GM19328 (cell line): Measurements from ENCODE around the gene CYP27A1.
"Not testable (repeated sequence)": the region's sequence is repeated elsewhere in the genome, so short reads cannot be mapped to it uniquely, and the experiment has no call there.

Experiments
- ATAC-seq: cut with Tn5 transposase; IDR thresholded peaks from one replicate; pipeline ENCODE4 v1.9.1; 2021; ENCODE audit warnings: mild to moderate bottlenecking, moderate library complexity; ENCODE audit not compliant: unreplicated experiment

Gene CYP27A1

DNA sequence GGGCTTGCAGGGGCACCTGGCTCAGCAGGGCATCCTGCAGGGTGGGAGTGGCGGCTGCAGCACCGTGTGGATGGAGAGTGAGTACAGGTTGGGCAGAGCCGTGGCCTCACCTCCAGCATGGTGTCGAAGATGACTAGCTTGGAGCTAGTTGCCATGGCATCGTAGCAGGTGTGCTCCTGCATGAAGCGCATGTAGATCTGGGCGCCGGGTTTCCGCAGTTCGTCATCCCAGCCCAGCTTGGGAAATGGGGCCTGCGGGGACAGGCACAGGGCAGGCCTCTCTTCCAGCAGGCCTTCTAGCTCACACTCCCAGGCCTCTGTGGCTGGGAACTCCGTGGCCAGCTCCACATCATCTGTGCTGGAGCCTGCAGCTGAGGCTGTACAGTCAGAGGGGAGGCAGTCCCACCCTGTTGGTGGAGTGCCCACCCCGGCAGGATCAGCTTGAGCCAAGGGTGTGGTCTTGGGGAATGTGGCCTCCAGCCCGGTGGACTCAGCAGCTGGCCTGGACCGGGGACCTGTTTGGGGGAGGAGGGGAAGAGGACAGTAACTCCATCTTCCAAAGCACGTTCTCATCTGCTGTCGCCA is 48.0 kb downstream of the CYP27A1 start:
- ATAC-seq, result no peak

DNA sequence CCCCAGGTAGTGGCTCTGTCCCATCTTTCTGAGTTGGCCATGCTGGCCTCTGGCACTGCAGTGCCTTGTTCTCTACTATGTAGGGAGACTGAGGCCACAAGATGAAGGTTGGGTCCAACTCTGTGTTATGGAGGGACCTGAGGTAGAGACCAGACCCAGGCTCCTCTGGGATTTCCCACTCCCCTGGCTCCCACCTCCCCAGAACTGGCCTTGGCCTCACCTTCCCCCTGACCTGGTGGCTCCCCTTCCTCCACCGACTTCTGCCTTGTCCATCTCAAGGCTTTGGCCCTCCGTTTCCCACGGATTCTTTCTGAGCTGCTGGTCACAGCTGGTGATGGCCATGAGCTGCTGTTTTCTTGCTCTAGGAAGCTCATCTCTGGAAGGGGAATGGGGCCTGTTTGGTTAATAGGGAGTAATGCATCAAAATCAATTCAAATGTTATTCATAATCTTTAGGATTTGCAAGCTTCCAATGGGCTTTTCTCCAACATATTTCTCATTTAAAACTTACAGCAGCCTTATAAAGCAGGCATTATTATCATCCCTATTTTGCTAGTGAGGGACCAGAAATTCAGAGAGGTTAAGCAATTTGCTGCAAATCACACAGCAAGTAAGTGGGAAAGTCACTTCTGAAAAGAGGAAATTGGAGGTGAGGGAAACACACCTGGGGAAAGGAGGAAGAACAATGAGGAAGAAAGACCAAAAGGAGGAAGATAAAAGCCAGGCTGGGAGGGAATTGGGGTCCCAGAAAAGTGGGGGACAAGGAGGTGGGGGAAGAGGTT is 48.8 kb downstream of the CYP27A1 start:
- ATAC-seq, result no peak

DNA sequence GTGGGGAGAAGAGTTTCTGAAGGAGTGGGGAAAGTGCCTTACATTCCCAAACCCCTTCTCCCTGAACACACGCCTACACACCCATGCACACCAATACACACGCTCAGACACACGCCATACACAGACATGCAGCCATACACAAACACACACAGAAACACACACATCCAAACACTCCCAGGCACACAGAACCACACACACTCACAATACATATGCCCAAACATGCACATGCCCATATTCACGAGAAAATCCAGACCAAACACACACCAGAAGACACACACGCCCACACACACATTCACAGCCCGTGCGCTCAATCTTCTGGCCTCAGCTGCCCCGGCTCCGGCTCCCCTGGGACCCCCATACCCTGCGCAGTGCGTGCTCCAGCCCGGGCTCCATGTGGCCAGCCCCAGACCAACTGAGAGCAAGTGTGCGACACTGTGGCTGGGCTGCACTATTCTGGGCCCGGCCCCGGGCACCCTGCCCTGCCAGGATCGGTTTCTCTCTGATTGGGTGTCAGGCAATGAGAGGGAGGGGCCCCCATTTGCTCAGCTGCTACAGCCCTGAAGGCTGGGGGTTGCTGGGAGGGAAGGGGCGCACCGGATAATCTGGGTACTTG is 49.5 kb downstream of the CYP27A1 start, which contains the start of gene PRKAG3:
Gene PRKAG3 (minus strand): TSS at position 426 of the 613 bp plus-strand sequence.
- no peak for ATAC-seq

DNA sequence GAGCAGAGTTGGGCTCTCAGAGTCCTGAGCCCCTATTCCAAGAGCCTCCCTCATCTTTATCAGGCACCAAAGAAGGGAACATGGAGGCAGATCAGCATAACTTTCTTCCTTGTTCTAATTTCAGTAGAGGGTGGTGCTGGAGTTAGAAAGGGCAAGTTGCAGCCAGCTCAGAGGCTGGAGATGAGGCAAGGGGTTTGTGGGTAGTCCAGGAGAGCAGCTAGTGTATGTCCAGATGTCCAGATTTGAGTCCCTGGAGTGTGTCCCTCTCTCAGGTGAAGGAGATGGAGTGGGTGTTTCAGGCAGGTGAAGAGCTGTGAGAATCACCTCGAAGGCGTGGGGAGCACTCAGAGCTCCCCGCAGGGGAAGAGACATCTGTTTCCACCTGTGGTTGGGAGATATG is 50.1 kb downstream of the CYP27A1 start:
- no peak for ATAC-seq

DNA sequence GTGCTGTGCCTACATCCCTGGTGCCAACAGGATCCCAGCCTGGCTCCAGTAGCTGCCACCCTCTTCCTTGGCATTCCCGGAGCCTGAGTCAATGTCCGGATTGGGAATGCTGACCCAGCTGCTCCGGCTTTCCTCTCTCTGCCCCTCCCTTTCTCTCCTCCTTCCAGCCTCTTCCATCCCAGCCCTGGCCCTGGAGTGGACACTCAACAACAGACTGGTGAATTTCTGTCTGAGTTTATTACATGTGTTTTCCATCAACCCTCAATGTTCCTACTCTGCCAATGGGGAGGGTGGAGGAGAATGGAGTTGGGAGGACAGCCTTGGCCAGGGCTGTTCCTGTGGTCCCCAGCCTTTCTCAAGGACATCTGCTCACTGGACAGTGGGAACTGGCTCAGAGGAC is 50.6 kb downstream of the CYP27A1 start:
- ATAC-seq, result no peak

DNA sequence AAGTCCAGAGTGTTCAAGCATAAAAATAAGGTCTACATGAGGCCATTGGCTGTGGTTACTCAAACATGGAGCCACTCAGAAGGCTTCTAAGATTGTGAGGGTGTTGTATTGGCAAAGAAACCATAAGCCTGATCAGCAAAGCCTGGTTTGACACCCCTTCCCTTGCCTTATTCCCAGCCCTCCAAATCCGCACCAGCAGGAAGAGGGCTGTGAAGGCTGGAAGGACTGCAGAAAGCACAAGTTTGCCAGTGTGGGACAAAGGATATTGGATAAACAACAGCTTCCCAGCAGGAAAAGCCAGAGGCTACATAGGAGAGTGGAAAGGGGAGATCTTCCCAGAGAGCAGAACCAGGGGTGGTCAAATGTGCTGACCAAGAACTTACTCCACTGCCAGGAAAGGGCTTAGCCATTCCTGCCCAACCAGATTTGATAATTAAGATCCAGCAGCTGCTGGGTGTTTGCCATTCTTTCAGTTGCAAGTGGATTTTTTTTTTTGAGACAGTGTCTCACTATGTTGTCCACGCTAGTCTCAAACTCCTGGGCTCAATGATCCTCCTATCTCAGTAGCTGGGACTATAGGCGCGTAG is 51.2 kb downstream of the CYP27A1 start:
- no peak for ATAC-seq

DNA sequence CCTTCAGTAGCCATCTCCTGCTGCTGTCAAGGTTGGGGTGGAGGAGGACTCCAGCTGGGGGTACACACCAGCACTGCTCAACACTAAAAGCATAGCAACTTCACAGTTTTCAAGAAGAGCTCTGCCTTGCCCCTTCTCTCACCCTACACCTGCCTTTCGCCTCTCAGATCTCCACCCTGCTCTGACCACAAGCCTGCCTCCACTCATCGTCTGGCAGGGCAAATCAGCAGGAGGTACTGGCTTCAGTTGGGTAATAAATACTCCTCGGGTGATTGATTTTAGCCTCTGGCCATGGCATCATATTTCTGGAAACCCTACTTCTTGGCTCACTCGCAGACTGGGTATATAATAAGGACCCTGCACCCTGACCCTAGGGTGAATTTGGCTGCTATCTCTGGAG is 52.7 kb downstream of the CYP27A1 start:
- ATAC-seq, result no peak

DNA sequence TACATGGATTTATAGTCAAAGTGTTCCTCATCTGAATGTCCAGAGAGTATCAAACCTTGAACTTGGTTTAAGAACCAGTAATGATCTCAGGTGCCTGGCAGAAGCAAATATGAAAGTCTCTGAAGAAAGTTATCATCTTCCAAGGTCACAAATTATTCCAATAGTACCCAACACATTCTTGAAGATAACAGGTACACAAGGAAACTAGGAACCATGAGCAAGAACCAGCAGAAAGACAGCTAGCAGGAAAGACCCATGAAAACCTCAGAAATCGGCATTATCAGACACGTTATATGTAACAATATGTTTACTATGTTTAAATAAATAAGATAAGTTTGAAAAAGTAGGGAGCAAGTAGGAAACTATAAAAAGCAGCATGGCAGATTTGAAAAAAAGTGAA is 55.5 kb downstream of the CYP27A1 start:
- no peak for ATAC-seq

DNA sequence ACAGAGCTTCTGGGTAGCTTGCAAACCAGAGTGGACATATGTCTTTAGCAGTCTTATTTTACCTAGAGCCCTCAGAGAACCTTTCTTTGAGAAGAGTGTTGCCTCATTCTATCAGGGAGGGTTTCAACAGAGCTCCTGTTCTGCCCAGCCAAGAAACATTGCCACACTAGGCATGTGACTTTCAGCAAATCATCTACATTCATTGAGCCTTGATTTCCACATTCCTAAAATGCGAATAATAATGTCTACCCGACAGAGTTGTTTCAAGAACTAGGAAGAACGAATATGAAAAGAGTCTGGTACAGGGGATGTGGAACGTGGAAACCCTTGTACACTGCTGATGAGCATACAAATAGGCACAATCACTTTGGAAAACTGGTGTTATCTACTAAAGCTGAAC is 57.5 kb downstream of the CYP27A1 start:
- no peak for ATAC-seq

DNA sequence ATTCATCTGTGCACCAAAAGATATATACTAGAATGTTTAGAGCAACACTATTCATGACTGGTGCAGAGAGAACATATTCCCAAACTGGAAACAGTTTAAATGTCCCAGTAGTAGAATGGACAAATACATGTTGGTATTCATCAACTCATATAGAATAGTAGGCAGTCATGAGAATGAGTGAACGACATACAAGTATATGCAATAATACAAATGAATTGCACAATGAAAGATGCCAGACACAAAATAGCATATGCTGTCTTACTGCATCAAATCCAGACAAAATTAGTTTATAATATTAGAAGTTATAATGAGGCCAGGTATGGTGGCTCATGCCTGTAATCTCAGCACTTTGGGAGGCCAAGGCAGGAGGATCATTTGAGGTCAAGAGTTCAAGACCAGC is 57.9 kb downstream of the CYP27A1 start:
- ATAC-seq, result no peak

DNA sequence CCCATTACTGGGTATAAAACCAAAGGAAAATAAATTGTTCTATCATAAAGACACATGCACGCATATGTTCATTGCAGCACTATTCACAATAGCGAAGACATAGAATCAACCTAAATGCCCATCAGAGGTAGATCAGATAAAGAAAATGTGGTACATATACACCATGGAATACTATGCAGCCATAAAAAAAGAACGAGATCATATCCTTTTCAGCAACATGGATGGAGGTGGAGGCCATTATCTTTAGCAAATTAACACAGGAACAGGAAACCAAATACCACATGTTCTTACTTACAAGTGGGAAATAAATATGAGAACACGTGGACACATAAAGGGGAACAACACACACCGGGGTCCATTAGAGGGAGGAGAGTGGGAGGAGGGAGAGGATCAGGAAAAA is 62.4 kb downstream of the CYP27A1 start:
- not testable (repeated sequence) for ATAC-seq

DNA sequence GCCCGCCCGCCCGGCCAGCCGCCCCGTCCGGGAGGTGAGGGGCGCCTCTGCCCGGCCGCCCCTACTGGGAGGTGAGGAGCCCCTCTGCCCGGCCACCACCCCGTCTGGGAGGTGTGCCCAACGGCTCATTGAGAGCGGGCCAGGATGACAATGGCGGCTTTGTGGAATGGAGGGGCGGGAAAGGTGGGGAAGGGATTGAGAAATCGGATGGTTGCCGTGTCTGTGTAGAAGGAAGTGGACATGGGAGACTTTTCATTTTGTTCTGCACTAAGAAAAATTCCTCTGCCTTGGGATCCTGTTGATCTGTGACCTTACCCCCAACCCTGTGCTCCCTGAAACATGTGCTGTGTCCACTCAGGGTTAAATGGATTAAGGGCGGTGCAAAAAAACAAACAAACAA is 65.0 kb downstream of the CYP27A1 start:
- not testable (repeated sequence) for ATAC-seq

DNA sequence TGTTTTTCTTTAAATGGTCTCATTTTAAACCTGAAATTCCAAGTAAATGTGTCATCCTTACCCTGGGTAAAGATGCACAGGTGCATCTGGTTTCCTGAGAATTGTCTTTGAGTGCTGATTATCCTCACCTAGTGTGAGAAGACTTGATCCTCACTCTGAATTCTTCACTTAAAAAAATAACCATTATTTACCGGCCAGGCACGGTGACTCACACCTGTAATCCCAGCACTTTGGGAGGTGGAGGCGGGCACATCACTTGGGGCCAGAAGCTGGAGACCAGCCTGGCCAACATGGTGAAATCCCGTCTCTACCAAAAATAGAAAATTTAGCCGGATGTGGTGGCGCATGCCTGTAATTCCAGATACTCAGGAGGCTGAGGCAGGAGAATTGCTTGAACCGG is 67.8 kb downstream of the CYP27A1 start:
- no peak for ATAC-seq

DNA sequence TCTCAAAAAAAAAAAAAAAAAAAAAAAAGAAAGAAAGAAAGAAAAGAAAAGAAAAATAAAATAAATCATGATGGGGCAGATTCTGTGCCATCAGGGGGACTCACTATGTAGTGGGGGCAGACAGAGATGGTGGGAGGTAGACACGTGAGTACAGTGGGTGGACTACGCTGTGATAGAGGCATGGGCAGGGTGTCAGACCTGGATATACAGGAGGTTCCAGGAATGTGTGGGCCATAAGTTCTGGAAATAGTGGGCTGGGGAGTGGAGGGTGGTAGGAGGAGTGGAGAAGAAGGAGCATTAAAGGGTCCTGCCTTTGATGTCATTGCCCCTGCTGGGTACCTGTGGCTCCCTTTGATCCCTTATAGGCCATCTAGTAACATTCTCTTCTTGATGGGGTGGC is 68.8 kb downstream of the CYP27A1 start:
- ATAC-seq, result no peak

DNA sequence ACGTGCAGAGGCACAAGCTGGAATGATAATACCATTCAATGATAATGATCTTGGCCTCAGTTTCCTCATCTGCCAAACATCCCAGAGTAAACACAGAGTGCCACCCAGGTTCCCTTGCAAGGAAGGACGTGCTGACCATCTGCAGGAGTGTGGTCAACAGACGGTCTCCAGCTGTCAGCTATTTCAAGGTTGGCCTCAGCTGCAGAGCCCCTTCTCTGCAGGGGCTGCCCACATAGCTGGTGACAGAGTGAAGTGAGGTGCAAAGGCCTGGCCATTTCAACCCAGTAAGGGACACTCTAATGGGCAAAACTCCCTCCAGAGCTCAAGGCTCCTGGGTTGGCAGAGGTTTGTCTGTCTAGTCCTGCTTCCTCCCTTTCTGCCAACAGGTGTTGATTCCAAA is 69.3 kb downstream of the CYP27A1 start:
- ATAC-seq, result no peak

DNA sequence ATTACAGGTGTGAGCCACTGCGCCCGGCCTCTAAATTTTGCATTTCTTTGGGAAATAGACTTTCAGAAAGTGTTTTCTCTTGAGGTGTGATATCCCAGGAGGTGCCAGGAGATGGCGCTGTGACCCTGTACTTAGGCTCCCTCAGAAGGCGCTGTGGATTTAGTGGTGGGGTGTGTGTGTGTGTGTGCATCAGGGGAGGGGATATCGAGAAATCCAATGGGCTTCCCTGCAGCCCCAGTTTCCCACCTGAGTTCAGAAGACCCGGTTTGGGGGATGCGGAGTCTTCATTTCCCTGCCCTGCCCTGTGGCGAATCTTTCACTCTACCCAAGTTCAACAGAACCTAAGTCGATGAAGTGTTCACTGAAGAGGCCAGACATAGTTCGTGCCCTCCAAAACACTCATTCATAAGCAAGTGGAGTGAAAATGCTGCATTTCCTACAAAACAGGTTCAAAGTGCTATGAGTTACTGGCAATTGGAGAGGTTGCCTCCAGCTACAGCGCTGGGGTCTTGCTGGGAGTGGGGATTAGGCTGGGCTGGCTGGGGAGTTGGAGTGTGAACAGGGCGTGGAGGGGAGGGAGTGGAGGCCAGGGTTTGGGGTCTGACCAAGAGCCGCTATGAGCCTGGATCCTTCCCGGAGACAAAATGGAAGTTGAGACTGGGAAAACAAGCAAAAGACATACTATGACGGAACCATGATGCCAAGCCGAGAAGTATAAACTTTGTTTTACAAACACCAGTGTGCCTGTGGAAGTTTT is 71.1 kb downstream of the CYP27A1 start:
- ATAC-seq, result no peak

DNA sequence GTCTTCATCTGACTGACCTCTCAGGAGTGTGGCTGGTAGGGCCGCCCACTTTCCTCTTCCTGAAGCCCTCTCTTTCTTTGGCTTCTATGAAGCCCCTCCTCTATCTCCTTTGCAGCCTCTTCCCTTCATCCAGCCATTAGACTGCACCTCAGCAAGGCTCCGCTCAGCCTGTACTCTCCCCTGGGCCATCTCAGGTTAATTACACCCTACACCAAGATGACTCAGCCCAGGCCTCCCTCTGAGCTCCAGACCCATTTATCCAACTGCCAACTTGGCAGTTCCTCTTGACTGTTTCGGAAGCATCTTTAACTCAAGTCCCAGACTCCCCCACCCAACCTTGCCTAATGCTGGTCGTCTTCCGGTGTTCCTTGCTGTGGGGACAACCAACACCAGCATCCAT is 71.8 kb downstream of the CYP27A1 start:
- no peak for ATAC-seq

DNA sequence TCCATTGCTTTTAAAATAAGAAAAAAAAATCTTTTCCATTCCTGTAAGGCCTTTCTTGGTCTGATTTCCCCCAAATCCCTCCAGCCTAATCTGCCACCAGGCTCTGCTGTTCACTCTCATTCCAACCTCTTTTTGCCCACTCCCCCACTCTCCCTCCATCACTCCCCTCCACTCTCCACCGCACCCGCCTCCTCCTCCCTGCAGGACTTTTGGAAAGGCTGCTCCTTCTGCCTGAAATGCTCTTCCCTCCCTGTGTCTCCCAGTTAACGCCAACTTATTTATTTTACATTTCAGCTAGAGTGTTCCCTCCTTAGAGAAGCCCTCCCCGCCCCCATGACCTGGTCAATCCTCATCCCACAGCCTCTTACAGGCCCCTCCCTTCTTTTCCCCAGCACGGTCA is 72.9 kb downstream of the CYP27A1 start:
- no peak for ATAC-seq

DNA sequence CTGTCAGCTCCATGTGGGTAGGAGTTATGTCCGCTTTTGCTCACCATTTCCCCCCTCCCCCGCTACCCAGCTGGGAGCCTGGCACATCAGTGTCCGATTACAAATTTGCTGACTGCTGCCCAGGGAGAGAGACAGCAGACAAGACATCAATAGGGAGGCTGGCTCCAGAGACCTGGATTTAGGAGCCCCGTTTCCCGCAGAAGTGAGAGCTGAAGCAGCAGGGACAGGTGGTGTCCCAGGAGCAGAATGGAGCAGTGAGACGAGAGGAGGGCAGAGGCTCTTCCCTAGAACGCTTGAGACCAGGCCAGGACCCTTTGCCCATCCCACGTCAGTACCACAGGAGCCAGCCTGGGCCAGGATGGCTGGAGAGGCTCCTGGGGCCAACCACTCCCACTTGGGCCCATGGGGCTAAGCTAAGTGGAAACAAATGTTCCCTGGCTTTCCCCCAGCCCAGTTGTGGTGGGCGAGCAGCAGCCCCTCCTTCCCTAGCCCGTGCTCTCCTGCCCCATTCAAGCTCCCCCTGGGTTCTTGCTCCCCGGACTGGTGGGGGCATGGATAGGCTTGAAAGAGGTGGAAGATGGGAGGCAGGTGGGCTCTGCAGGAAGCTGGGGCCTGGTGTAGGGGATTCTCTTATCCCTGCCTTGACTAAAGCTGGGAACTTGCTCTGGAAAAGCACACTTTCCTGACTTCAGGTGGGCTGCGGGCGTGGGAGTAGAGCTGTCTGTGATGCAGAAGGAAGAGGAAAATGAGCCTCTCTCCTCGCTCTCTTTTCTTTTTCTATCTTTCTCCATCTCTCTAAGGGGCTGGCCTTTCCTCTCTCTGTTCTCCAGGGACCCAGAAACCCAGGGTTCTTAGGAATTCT is 73.6 kb downstream of the CYP27A1 start:
- no peak for ATAC-seq

DNA sequence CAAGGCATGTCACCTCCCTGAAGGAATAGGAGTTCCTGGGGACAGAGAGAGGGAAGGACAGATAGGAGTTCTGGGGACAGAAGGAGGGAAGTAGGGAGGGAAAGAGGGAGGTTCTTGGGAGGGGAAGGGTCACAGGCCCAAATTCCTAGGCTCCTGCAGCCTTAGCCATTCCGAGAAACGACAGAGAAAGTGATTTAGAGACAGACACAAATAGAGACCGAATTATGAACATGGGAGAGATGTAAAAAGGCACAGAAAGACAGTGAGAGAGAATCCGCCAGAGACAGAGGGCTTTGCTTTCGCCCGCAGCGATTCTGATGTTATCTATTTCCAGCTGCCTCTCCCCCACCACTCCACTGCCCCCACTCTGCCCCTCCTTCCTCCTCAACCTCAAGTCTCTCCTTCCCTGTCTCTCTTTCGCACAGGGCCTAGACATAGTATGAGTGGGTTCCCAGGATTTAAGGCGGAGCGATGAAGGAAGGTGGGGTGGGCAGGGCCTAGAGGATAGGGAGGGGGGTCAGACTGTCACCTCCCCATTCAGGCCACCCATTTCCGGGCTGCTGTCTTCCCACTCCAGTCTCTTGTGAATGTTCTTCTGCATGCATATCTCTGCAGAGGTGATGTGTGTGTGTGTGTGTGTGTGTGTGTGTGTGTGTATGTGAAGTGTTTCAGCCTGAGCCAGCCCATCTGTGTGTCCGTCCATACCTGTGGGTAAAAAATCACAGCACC is 74.4 kb downstream of the CYP27A1 start:
- no peak for ATAC-seq
